NK-92 (cell line): ENCODE results near the gene MYO5C.
"Not testable (repeated sequence)": the region's sequence is repeated elsewhere in the genome, so short reads cannot be mapped to it uniquely, and the experiment has no call there.

Source experiments
- DNase-seq: peaks from one replicate; lab custom pipeline; 2025; ENCODE audit not compliant: unreplicated experiment; lab: John Stamatoyannopoulos, UW

Gene MYO5C

DNA sequence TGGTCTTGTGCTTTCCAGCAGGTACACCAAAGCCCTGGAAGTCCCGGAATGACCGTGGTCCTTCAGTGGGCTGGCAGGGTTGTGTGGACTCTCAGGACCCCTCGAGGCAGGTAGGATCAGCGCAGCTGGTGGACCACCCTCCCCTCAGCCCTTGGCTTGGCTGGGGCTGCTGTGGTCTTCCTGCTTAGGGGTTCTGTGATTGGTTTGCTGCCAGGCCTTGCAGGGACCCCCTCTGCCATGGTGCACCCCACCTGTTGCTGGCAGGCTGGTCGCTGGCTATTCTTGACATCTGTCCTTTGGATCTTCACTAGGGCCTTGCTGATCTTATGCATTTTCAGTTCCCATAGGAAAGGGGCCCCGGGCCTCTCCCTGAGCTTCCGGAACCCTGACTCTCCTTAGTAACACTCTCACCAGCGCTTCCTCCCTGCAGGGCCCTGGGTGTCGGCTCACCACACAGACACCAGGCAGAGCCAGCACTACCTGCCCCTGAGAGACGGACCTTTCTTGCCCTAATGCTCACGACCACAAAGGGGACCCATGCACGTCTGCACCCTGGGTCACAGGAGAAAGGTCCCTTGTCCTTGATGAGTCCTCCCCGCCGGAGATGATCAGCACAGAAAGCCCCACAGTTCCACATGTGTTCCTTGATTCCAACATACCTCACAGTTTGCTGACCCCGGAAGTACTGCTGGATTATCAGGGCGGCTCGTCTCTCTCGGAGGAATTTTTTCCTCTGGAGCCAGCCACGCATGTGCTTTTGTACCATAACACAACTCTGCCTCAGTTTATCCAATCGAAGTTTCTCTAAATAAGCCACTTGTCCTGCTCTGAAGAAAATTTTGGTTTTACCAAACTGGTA, 51.7 kb downstream of the MYO5C start:
- DNase-seq: no peak

DNA sequence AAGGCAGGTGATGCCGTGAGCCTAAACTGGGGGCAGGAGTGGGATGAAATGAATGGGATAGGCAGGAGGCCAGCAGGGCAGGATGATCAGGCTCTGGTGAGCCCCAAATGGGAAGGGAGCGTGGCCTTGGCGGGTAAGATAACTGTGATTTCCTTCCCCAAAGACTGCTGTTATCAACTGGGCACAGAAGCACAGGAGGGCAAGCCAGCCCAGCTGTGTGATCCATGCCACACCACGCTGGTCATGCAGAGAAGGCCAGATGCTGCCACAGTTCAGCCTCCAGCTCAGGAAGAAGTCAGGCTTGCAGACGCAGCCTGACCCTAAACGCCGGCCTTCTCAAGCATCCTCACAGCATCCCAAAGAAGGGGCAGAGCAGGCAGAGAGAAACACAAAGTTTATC, 52.3 kb downstream of the MYO5C start:
- no peak for DNase-seq

DNA sequence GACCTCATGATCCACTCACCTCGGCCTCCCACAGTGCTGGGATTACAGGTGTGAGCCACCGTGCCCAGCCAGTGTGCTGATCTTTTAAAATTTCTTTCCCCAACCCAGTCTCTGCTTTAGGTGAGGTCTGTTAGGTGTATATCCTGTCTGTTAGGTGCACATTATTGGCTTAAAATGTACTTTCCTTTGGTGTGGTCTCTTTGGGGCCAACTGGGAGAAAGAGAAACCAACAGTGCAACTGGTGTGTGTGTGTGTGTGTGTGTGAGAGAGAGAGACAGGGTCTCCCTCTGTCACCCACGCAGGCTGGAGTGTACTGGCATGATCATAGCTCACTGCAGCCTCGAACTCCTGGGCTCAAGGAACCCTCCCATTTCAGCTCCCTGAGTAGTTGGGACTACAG, 54.1 kb downstream of the MYO5C start:
- no peak for DNase-seq

DNA sequence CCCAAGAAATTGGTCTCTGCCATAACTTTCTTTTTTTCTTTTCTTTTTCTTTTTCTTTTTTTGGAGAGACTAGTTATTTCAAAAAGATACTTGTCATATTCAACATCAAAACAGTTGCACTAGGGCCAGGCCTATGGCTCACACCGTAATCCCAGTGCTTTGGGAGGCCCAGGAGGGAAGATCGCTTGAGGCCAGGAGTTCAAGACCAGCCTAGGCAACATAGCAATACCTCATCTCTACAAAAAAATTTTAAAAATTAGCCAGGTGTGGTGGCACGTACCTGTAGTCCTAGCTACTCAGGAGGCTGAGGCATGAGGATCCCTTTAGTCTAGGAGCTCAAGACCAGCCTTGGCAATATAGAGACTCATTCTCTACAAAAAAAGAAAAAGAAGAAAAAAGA, 55.4 kb downstream of the MYO5C start:
- no peak for DNase-seq

DNA sequence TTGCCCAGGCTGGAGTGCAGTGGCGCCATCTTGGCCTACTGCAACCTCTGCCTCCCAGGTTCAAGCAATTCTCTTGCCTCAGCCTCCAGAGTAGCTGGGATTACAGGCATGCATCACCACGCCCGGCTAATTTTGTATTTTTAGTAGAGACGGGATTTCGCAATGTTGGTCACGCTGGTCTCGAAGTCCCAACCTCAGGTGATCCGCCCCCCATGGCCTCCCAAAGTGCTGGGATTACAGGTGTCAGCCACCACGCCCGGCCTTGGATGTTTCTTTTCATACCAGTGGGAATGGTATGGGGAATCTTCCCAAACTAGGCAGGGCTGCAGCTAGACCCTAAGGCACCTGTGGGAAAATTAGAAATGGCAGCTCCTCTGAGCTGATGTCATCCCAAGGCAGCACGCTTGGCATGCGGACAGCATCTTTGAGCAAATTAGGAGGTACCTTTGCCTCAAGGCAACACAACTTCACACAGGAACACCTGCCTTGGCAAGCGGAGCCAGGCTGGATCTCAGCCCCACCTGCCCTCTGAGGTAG, 56.5 kb downstream of the MYO5C start:
- DNase-seq: not testable (repeated sequence)

DNA sequence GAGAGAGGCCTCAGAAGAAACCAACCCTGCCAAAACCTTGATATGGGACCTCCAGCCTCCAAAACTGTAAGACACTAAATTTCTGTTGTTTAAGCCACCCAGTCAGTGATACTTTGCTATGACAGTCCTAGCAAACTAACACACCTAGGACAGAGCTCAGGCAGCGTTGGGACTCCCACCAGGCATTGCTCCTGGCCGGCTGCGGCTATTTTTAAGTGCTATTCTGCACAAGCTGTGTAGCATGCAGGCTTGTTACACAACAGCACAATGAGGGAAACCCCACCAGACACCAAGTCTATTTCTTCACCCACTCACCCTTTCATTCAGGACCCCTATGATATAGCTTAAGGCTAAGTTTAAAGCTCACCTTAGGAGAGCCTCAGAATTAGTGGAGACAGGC, 57.5 kb downstream of the MYO5C start:
- no peak for DNase-seq

DNA sequence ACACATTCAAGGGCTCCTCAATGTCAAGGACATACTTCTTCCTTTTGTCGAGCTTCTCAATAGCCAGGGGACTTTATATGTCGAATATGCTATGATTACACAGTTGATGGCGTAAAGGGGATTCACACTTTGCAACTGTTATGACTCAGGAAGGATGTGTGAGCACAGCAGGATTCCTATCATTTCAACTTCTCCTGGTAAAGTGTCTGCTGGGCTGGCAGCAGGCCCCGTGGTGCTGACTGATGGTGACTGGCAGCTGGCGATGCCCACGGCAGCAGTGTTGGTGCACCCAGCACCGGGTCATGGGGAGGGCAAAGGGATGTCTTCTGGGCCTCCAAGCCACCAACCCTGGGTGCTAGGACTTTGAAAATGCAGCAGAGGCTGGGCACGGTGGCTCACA, 59.6 kb downstream of the MYO5C start:
- no peak for DNase-seq

DNA sequence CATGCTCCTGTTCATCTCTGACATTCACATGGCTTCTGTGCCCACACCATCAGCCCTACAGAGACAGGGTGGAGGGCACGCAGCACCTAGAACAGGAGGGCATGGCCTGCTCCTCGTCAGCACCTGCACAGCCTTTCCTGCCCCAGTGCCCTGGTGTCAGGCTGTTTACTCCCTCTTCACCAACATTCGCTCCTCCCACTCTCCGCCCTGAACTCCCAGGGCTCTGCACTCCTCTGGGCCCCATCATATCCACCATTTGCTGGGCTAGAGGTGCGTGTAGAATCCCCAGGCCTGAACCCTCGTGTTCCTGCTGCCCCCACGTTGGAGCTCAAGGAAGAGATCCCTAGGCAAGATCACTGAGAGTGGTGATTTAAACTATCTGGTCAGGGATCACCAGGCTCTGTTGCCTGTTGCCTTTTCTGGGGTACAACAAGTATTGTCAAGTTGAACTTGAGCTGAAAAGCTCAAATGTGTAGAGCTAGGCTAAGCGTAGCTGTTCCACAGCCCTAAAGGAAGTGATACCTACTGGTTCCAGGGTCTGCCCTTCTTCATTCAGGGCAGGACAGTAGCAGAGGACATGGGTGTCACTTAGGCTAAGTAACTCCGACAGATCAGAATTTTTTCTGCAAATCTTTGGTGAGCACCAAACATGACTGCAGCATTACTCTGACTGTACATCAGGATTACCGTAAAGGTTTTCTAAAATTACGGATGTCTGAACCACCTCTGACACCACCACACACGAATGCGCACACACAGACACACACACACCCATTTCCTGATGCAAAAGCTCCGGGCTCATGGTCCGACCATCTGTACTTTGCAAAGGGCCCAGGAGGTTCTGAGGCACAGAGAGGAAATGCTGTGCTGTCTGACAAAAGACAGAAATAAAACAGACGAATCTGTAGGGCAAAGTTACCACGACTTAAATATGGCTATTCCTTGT, 60.7 kb downstream of the MYO5C start:
- no peak for DNase-seq

DNA sequence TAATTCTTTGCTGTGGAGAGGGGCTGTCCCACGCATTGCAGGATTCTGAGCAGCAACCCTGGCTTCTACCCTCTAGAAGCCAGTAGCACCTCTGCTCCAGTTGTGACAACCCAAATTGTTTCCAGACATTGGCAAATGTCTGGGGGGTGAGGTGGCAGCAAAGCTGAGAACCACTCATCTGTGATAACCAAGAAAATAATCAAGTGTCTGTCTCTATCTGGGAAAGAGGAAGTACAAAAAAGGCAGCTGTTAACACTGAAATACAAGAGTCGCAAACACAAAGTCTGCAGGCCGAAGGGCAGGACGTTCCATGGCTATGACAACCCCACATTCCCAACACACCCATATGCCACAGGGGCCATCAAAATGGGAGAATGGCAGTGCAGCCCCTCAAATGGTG, 62.2 kb downstream of the MYO5C start:
- no peak for DNase-seq

DNA sequence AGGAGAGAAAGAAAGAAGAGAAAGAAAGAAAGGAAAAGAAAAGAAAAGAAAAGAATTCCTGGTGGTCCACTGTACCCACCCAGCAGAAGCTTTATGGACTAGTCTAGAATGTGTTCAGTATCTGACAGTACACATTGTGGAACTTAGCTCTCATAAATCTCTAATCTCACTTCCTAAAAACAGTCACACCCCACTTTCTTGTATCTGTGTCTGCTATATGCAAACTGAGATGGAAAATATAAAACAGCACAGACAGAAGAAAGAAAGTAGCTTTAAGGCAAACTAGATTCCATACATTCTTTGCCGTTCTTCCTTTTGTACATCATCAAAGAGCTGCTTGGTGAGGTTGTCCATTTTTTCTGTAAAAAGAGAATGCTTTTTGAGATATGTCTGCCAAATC, 63.3 kb downstream of the MYO5C start:
- no peak for DNase-seq

DNA sequence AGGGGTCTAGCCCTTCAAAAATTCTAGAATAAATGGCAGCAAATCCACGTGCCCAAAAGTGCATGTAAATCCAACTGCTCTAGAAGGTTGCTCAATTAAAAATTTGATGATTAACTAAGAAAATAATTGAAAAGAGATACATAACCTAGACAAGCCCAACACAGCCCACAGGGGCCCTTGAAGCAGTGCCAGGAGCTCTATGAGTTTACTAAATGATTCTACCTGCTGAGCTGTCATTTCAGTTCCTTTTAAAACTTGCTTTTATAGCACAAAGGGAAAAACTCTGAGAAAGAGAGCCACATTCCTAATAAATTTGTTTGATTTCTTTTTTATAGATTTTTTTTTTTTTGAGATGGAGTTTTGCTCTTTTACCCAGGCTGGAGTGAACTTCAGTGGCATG, 65.5 kb downstream of the MYO5C start:
- no peak for DNase-seq

DNA sequence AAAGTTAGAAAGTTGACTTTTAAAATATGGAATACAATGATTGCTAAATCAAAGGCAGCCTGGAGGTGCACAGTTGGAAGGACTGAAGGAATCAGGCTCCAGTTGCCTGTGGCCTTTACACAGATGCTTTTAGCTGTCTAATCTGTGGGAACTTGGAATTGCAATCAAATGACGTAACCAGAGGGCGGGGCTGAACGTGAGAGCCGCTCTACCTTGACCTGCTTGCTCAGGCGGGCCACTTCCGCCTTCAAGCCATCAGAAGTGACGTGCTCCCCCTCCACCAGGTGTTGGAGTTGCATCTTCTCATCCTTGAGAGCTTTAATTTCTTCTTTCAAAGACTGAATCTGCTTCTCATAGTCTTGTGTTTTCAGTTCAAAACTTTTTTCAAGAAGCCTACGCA, 66.7 kb downstream of the MYO5C start:
- DNase-seq: no peak

DNA sequence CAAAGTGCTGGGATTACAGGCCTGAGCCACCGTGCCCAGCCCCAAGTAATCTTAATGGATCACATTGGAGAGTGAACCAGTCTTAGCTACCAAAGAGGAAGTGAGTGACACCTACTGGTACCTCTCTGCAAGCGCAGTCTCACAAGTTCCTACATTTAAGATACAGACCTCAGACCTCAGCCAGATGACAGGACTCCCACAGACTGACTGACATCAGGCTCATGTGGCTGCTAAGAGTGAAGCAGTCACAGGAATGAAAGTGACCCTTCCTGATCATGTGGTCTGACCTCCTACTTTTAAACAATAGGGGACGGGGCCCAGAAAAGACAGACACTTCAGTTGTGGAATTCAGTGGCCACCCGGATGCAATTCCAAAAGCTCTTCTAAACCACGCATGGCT, 68.1 kb downstream of the MYO5C start:
- no peak for DNase-seq

DNA sequence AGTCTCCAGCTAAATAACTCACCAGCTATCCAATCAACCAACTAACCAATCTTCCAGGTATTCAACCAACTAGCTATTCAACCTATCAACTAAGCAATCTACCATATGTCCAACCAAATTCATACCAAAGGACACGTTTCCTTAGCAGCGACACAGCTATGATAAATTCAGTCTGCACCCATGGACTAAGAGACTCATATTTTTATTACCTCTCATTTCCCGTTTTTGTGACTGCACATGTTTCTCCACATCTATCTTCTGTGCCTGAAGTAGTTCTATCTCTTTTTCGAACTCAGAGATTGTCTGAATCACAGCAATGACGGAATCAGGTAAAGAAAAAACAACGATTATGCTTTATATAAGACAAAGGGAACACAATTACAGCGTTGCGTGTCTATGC, 70.4 kb downstream of the MYO5C start:
- DNase-seq: no peak

DNA sequence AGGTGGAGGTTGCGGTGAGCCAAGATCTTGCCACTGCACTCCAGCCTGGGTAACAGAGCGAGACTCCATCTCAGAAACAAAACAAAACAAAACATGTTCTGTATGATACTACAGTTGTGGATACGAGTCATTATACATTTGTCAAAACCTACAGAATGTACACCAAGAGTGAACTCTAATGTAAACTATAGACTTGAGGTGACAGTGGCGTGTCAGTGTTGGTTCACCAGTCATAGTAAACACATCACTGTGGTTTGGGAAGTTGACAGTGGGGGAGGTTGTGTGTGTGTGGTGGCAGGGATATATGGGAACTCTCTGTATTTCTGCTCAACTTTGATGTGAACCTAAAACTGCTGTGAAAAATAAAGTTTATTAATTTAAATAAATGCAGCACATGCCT, 71.4 kb downstream of the MYO5C start:
- DNase-seq: no peak

DNA sequence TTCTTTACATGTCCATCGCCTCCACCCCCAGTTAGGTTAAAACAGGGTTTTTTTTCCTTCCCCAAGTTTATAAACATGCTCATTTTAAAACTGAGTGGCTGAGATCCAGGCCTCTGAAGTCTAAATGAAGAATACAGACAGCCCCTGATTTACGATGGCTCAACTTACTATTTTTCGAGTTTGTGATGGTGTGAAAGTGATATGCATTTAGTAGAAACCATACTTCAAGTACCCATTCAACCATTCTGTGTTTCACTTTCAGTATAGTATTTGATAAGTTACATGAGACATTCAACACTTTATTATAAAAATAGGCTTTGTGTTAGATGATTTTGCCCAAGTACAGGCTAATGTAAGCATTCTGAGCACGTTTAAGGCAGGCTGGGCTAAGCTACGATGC, 73.9 kb downstream of the MYO5C start:
- no peak for DNase-seq

DNA sequence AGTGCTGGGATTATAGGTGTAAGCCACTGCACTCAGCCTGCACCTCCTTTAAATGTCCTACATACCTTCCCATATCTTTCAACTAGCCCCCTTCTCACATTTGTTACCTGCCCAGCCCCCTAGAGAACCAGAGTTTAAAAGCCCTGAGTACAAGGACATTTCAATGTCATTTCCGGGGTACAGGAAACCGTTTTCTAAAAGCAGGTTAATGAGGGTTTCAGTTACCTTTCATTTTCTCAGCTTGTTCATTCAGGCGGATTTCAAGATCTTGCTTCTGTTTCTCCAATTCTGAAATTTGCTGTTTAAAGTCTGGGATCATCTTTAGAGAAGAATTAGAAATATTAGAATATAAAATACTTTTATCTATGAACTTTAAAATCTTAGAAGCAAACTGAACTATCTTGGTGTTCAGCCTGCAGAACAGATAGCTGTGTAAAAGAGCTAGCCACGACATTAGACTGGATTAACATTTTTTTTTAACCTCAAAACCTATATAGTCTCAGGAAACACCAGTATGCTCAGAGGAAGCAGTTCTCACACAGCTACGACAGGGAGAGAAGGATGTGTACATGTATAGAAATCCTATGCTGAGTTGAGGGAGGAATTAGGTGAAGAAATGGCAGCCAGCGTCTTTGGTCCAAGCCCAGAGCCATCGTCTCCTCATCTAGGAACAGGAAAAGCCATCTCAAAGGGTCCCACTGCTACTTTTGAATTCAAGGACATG, 74.5 kb downstream of the MYO5C start:
- no peak for DNase-seq

DNA sequence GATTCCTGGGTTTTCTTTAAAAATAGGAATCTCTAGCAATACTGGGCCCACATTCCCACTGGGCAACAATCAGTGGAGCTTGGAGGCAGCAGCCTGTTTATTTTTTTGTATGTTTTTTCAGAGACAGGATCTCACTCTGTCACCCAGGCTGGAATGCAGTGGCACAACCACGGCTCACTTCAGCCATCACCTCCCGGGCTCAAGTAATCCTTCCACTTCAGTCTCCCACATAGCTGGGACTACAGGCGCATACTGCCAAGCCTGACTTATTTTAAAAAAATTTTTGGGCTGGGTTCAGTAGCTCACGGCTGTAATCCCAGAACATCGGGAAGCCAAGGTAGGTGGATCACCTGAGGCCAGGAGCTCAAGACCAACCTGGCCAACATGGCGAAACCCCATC, 75.4 kb downstream of the MYO5C start:
- no peak for DNase-seq

DNA sequence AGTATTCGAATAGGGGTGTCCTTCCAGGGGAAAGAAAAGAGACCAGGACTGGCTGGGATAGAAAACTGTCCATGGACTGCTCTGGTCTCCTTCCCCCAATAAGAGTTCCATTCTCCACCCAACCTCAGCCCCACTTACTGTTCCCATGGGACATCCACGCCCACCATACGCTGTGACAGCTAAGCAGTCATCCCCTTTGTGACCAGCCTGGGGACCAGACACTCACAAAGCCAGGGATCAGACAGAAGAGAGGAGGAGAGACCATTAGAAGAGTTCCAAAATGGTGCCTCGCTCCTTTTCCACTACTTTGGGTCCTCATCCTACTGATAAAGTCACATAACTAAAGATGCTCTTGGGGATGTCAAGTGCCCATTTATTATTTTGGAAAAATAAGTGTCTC, 76.8 kb downstream of the MYO5C start:
- DNase-seq: no peak

DNA sequence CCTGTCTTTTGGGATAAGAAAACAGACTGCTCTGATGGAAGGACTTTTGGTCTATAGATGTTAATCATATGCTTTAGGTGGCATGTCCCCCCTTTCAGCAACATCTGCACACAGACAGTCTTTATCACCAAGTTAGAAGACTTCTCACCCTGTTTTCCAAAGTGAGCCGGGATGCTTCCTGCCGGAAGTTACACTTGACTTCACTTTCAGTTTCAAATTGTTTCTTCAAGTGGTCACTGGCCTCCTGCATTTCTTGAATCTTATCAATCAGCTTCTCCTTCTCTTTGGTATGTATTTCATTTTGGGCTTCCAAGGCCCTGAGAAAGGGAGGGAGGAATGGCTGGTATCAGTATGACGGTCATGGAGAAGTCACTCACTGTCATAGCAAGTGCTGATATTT, 77.2 kb downstream of the MYO5C start:
- no peak for DNase-seq

DNA sequence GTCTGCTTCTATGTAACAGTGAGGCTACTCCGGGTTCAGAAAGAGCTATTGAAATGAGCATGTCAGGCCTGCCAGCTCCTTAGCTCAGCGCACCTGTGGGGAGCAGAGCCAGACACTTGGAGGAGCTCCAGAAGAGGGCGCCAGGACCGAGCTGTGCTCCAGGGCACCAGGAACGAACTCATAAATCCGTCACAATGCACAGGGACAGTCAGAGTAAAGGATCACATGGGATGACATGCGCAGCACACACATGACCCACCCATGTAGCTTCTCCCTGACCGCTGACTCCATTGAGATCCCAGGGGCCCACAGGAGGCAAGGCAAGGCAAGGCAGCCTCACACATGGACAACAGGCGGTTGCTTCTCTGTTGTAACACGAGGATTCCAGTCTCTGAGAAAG, 78.4 kb downstream of the MYO5C start:
- DNase-seq: no peak
